Measurements from ENCODE around the gene KRTAP5-5. TPM values are rescaled to one million over a fixed set of nuclear protein-coding genes. Genes with fewer than 3 reads are reported as not detected.

The KRTAP5-5 gene
- total RNA-seq, 2 donors from 2014 or later, result not detected

DNA sequence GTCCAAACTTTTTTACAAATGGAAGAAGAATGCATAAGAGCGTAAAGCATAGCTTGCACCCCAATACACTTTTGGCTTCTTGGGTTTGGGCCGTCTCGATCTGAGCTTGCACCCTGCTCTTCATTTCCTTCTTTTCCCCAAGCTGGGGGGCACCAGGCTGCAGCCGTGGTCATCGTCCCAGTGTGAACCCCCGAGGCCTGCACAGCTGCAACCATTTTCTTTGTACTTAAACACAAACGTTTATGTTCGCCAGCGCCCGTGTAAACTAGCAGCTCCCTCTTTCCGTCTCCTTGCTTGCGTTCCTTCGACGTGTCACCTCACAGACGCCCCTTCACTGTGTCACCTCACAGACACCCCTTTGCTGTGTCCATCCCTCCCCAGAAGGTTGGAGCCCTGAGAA, 10.1 kb downstream of the KRTAP5-5 start:
- no peak for TF ChIP-seq CTCF (IDR thresholded peaks at IDR 0.05)
- TF ChIP-seq POLR2AphosphoS5 (IDR thresholded peaks at IDR 0.05), result no peak
- TF ChIP-seq POLR2A (IDR thresholded peaks at IDR 0.05), result no peak
- Histone ChIP-seq H3K27me3 (replicated peaks; ENCODE audit: insufficient read depth) (no peaks in the 10 kb centered on the region), H3K4me3 (no peak overlapping the region), H3K27ac (no peak overlapping the region), H3K4me1 (replicated peaks) (no peaks in the 10 kb centered on the region), H3K9me3 (no peaks in the 10 kb centered on the region), H3K36me3 (no peaks in the 10 kb centered on the region)
- DNase-seq (ENCODE audit: low spot score), result no peak
- 63% methylated on average over 15 of the region's 15 CpGs for WGBS
- intact Hi-C loops (cut with DNase I), result no loop called here

GRCh38 chr11:1640076-1640946, 10.7 kb downstream of the KRTAP5-5 start:
- Histone ChIP-seq H3K4me1 (replicated peaks) (no peaks in the 10 kb centered on the region), H3K27me3 (replicated peaks; ENCODE audit: insufficient read depth) (no peaks in the 10 kb centered on the region), H3K36me3 (no peaks in the 10 kb centered on the region), H3K9me3 (no peaks in the 10 kb centered on the region), H3K4me3 (no peak overlapping the region), H3K27ac (no peak overlapping the region)
- no peak for DNase-seq (ENCODE audit: low spot score)
- WGBS, result 65% methylated on average over 32 of the region's 32 CpGs
- intact Hi-C loops (cut with DNase I), result no loop called here
- TF ChIP-seq CTCF (IDR thresholded peaks at IDR 0.05) (peak; percentile 37 to 53 (median 42)), POLR2AphosphoS5 (IDR thresholded peaks at IDR 0.05) (no peak)

DNA sequence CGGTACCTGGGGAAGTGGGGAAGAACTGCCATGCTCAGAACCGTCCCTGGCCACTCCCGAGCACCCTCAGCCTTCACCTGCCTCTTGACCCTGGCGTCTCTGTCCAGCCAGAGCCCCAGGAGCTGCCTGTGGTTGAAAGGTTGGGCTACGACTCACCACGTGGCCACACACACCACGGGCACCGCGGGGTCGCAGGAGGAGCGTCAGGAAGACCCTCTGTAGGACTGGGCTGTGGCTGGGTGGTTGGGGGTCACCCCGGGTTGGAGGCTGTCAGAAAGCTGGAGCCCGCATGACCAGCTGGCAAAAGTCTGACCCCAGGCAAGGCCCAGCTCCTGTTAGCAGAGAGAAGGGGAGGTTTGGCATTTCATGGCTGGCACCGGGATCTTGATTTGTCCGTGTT, 11.5 kb downstream of the KRTAP5-5 start:
- H3K4me3 ChIP-seq, result no peak overlapping the region
- H3K9me3 ChIP-seq, result no peaks in the 10 kb centered on the region
- 88% methylated on average over 15 of the region's 15 CpGs for WGBS
- no peak for TF ChIP-seq CTCF (IDR thresholded peaks at IDR 0.05)
- TF ChIP-seq POLR2A (IDR thresholded peaks at IDR 0.05), result no peak
- TF ChIP-seq POLR2AphosphoS5 (IDR thresholded peaks at IDR 0.05), result no peak
- intact Hi-C loops (cut with DNase I), result no loop called here
- H3K27me3 ChIP-seq (replicated peaks; ENCODE audit: insufficient read depth), result no peaks in the 10 kb centered on the region
- H3K36me3 ChIP-seq, result no peaks in the 10 kb centered on the region
- no peak overlapping the region for H3K27ac ChIP-seq
- H3K4me1 ChIP-seq (replicated peaks), result no peaks in the 10 kb centered on the region
- no peak for DNase-seq (ENCODE audit: low spot score)

GRCh38 chr11:1642288-1643145, 12.9 kb downstream of the KRTAP5-5 start:
- H3K4me3 ChIP-seq, result no peak overlapping the region
- WGBS, result 77% methylated on average over 29 of the region's 29 CpGs
- no peaks in the 10 kb centered on the region for H3K9me3 ChIP-seq
- DNase-seq (ENCODE audit: low spot score), result no peak
- no peaks in the 10 kb centered on the region for H3K36me3 ChIP-seq
- no peaks in the 10 kb centered on the region for H3K4me1 ChIP-seq (replicated peaks)
- no peaks in the 10 kb centered on the region for H3K27me3 ChIP-seq (replicated peaks; ENCODE audit: insufficient read depth)
- H3K27ac ChIP-seq, result no peak overlapping the region
- no peak for TF ChIP-seq POLR2A (IDR thresholded peaks at IDR 0.05)
- no peak for TF ChIP-seq POLR2AphosphoS5 (IDR thresholded peaks at IDR 0.05)
- no peak for TF ChIP-seq CTCF (IDR thresholded peaks at IDR 0.05)
- intact Hi-C loops (cut with DNase I), result no loop called here

Measured in prostate gland (tissue), 2 donors.